Thoracic aorta (tissue), 2 donors: Measurements from ENCODE around the gene DTWD1. TPM values are rescaled to one million over a fixed set of nuclear protein-coding genes. Genes with fewer than 3 reads are reported as not detected.
A peak's percentile ranks its signal among the peaks of the same experiment; 100 is the strongest.

Source experiments
- ATAC-seq: fragments of 150-250 bp; one replicate; pipeline ENCODE4 v1.8.0; 2017; ENCODE audit warnings: low read depth; ENCODE audit not compliant: insufficient number of reproducible peaks, low FRiP score
- DNase-seq: peaks from one replicate; pipeline ENCODE4 v3.0.0-alpha.2; 2020; ENCODE audit warnings: low spot score
- H3K27ac ChIP-seq, 2 donors: fragments of 200-600 bp; sonication (generic); 1 replicate in 1 of 2; 2 replicates in 1 of 2; pipeline ENCODE4 v1.5.1; 2016; ENCODE audit warnings: mild to moderate bottlenecking in 2 of 2, moderate library complexity in 2 of 2
- H3K27me3 ChIP-seq: fragments of 200-600 bp; sonication (generic); replicated peaks from 2 replicates; pipeline ENCODE4 v1.6.0; 2016; ENCODE audit warnings: mild to moderate bottlenecking; ENCODE audit not compliant: insufficient read depth
- H3K36me3 ChIP-seq: fragments of 200-600 bp; sonication (generic); one replicate; pipeline ENCODE4 v1.5.1; 2016
- H3K4me1 ChIP-seq, 2 donors: fragments of 200-600 bp; sonication (generic); 1 replicate in 1 of 2; 2 replicates in 1 of 2; pipeline versions ENCODE4 v1.5.1 to v1.6.0; 2016; ENCODE audit warnings: low read depth in 2 of 2, mild to moderate bottlenecking in 1 of 2; ENCODE audit not compliant: control insufficient read depth in 1 of 2
- H3K4me3 ChIP-seq: fragments of 200-600 bp; sonication (generic); 2 replicates; pipeline ENCODE4 v1.5.1; 2016; ENCODE audit warnings: mild to moderate bottlenecking
- H3K9me3 ChIP-seq: fragments of 200-600 bp; sonication (generic); 2 replicates; pipeline ENCODE4 v1.5.1; 2016
- CTCF ChIP-seq: fragments of 200-600 bp; sonication (generic); IDR thresholded peaks from one replicate; pipeline ENCODE4 v1.5.1; 2019; ENCODE audit warnings: antibody characterized with exemption
- total RNA-seq, 2 donors: library from RNA; depleted of rRNA; stranded (reverse); fragments of >200 nt; gene quantifications; one replicate each; pipeline versions ENCODE4 v1.1.0 to v1.2.3, GENCODE V29; 2016

DTWD1 gene
- total RNA-seq, 2 donors from 2014 or later, result 14.5 to 20.4 TPM

- no peak for TF ChIP-seq CTCF
- H3K27me3 ChIP-seq, result no peaks in the 10 kb centered on the region
- DNase-seq (no peak), ATAC-seq (no peak)
- H3K36me3 ChIP-seq, result no peaks in the 10 kb centered on the region
- peaks cover 7 to 40% of the 10 kb centered on the region in 2 donors for H3K4me1 ChIP-seq
- H3K9me3 ChIP-seq, result no peaks in the 10 kb centered on the region
- H3K4me3 ChIP-seq, result no peak overlapping the region
- H3K27ac ChIP-seq, result no peak overlapping the region
These were observed 54.2 kb downstream of the DTWD1 start for GRCh38 chr15:49675041-49675440.

- ATAC-seq (no peak), DNase-seq (no peak)
- no peaks in the 10 kb centered on the region for H3K27me3 ChIP-seq
- TF ChIP-seq CTCF, result no peak
- no peak overlapping the region for H3K4me3 ChIP-seq
- no peaks in the 10 kb centered on the region for H3K9me3 ChIP-seq
- no peaks in the 10 kb centered on the region for H3K36me3 ChIP-seq
- peaks cover 7 to 40% of the 10 kb centered on the region in 2 donors for H3K4me1 ChIP-seq
- peak overlapping the region in 1 of 2 donors; percentile 12 for H3K27ac ChIP-seq
These were observed 57.8 kb downstream of the DTWD1 start for GRCh38 chr15:49678655-49679054.

- H3K4me3 ChIP-seq, result no peak overlapping the region
- DNase-seq, result no peak
- H3K27ac ChIP-seq, result no peak overlapping the region
- TF ChIP-seq CTCF, result no peak
- no peaks in the 10 kb centered on the region for H3K9me3 ChIP-seq
- H3K27me3 ChIP-seq, result no peaks in the 10 kb centered on the region
- no peak for ATAC-seq
- no peaks in the 10 kb centered on the region for H3K4me1 ChIP-seq
- no peaks in the 10 kb centered on the region for H3K36me3 ChIP-seq
These were observed 65.8 kb downstream of the DTWD1 start for GRCh38 chr15:49686599-49686998.

GRCh38 chr15:49688135-49688790, 67.4 kb downstream of the DTWD1 start:
- H3K4me1 ChIP-seq, result peaks cover 4 to 6% of the 10 kb centered on the region in 2 donors
- H3K27me3 ChIP-seq, result no peaks in the 10 kb centered on the region
- H3K9me3 ChIP-seq, result no peaks in the 10 kb centered on the region
- TF ChIP-seq CTCF, result no peak
- no peak overlapping the region for H3K4me3 ChIP-seq
- ATAC-seq, result no peak
- H3K27ac ChIP-seq, result no peak overlapping the region
- DNase-seq, result no peak
- H3K36me3 ChIP-seq, result no peaks in the 10 kb centered on the region

GRCh38 chr15:49692514-49693090, 71.8 kb downstream of the DTWD1 start:
- Histone ChIP-seq H3K36me3 (no peaks in the 10 kb centered on the region), H3K4me3 (no peak overlapping the region), H3K27me3 (no peaks in the 10 kb centered on the region), H3K4me1 (peaks cover 6 to 13% of the 10 kb centered on the region in 2 donors), H3K27ac (no peak overlapping the region), H3K9me3 (no peaks in the 10 kb centered on the region)
- ATAC-seq, result no peak
- TF ChIP-seq CTCF, result no peak
- DNase-seq, result no peak
